Colon (tissue), 2 donors: Measurements from ENCODE around the gene RICTOR.
A peak's percentile ranks its signal among the peaks of the same experiment; 100 is the strongest.

ENCODE experiments used
- FAIRE-seq: peaks from 2 replicates; lab custom pipeline; 2012; peaks lifted over from hg19 to GRCh38; lab: Jason Lieb, UNC
- donor health status: control.
- donor health status: control.

The RICTOR gene

DNA sequence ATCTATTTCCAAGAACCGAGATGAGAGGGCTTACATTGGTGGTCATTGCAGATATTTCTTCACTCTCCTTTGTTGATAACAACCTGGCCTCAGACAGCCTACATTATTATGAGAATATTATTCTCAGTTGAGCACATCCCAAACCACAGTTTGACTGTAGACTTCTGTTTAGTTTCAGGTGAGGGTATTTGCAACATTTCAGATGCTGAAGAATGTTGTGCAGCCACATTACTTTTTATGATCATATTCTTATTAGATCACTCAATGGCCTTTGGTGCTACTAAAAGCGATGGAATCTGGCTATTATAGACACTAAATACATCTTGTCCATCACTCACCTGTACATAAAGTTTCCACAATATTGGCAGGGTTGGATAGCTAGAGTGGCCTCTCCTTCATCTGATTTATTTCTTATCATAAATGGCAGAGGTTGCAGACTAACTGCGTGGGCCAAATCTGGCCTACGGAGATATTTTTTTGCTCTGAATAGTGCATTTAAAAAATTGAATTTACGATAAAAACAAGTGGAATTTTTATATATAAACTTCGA lies 26.2 kb upstream of the RICTOR start:
- FAIRE-seq, result no peak

- FAIRE-seq, result no peak
Observed at GRCh38 chr5:39099831-39100230, 25.6 kb upstream of the RICTOR start.

DNA sequence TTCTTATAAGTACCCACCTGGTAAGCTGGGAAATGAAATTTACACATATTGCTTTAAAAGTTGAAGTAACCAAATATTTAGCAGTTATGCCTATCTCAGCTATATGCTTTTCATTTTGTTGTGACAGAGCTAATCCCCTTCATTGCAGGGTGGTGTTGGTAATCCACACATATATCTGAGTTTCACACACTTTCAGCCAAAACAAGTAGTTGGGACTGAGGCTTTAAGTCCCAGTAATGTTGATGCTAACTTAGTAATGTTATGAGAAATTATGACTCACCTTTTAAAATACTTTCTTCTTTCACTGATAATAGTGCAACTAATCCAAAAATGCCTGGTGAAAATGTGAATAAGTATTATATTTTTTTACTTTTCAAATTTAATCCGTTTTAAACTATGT lies 19.2 kb upstream of the RICTOR start:
- no peak for FAIRE-seq

DNA sequence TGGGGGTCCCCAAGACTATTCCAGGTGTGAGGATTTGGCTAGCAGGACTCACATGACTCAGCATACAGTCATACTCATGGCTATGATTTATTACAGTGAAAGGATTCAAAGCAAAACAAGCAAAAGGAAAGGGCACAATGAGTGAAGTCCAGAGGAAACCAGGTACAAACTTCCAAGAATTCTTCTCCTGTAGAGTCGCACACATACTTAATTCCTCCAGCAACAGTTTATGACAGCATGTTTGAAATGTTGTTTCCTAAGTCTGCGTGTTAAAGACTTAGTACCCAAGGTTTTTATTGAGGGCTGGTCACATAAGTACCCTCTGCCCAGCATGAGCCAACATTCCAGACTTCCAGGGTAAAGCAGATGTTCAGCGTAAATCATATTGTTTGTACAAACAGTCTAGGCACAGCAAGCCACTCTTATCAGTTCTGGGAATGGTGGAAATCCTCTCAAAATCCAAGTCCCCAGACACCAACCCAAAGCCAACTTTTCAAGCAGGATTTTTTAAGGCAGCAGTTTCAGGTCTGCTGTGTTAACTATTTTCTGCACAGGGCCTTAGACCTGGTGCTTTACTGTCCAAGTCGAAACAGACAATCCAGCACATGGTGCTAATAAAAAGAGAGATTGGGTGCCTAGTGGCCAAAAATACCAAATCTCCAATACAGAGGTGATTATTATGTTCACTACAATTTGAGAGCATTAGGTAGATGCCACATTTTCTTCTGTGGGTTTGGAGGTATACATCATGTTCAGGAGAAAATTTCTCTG lies 18.6 kb upstream of the RICTOR start:
- no peak for FAIRE-seq

- no peak for FAIRE-seq
Observed at GRCh38 chr5:39091940-39092580, 17.9 kb upstream of the RICTOR start.

GRCh38 chr5:39083968-39084367 lies 9.8 kb upstream of the RICTOR start:
- no peak for FAIRE-seq

- no peak for FAIRE-seq
Observed at GRCh38 chr5:39082995-39083394, 8.8 kb upstream of the RICTOR start.

GRCh38 chr5:39080597-39081204 lies 6.5 kb upstream of the RICTOR start:
- FAIRE-seq, result peak; percentile 78

DNA sequence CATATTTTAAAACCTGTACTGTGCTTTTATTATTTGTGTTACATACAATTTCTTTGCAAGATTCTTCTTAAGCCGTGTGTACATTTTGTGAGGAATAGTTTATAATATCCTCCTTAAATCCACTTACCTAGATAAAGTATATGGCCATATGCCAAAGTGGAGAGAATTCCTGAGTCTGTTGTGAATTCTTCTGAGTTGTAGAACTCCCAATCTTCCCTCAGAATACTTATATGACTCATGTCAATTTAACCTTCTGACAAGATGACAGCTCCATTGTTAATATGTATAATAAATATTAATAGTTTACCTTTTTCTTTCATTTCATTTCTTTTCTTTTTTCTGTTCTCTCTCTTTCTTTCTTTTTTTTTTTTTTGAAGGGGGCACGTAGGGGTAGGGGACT lies 6.0 kb upstream of the RICTOR start:
- no peak for FAIRE-seq

DNA sequence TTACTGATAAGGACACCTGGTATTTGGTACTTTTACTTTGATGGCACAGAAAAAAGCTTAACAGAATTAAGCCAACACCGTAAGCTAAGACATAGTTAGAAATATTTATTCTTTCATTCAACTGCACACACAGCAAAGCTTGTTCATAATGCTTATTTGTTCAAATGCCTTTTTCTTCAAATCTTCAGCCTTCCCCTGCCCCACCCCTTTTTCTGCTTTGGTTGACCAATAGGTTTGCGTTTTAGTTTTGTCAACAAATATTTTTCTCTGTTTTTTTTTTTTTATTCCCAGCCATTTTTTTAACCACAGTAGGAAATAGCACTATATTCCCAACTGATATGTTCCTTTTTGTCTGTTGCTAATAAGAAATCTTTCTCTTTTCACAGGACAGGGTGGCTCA lies 4.9 kb upstream of the RICTOR start:
- FAIRE-seq, result no peak

GRCh38 chr5:39076757-39077728 lies 2.8 kb upstream of the RICTOR start:
- no peak for FAIRE-seq

GRCh38 chr5:39076101-39076756 lies 2.0 kb upstream of the RICTOR start:
- FAIRE-seq, result no peak

GRCh38 chr5:39073767-39074016 lies 507 bp downstream of the RICTOR start:
- FAIRE-seq, result no peak

- FAIRE-seq, result no peak
Observed at GRCh38 chr5:39072925-39073766, 1.1 kb downstream of the RICTOR start.

GRCh38 chr5:39068099-39068498 lies 6.1 kb downstream of the RICTOR start:
- no peak for FAIRE-seq

- no peak for FAIRE-seq
Observed at GRCh38 chr5:39064450-39064849, 9.7 kb downstream of the RICTOR start.

- FAIRE-seq, result no peak
Observed at GRCh38 chr5:39063037-39063436, 11.2 kb downstream of the RICTOR start.

- no peak for FAIRE-seq
Observed at GRCh38 chr5:39062530-39062929, 11.7 kb downstream of the RICTOR start.

DNA sequence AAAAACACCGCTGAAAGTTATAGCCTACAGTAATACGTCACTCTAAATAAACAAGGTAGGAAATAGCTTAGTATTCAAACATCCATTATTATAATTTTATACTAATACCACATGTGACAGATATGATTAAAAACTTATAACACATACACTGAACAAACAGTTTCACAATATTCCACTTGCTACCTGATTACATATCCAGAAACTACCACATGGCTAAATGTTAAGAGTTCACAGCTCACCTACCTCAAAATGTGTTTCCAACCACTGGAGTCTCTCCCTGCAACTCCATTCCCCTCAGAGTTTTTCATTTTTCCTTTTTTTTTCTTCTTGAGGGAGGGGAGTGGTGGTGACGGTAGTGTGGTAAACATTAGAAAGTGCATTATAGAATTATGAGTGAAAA lies 12.1 kb downstream of the RICTOR start:
- FAIRE-seq, result no peak

- FAIRE-seq, result no peak
Observed at GRCh38 chr5:39059064-39059463, 15.1 kb downstream of the RICTOR start.
